Muscle of arm (tissue), 12 donors: ENCODE results near the gene ZNF471. TPM values are rescaled to one million over a fixed set of nuclear protein-coding genes. Genes with fewer than 3 reads are reported as not detected.

ENCODE experiments used
- DNase-seq: peaks from one replicate; pipeline ENCODE4 v3.0.0-alpha.2; 2013
- polyA plus RNA-seq, 12 donors: library from polyadenylated mRNA; unstranded; fragments of 120-200 nt; gene quantifications; one replicate each; pipeline ENCODE4 v1.2.1, GENCODE V29; 2013; ENCODE audit not compliant: insufficient read length in 12 of 12

ZNF471 gene
- polyA plus RNA-seq, 12 donors, result 9.1 to 27.0 (median 18.6) TPM; not detected in 1

GRCh38 chr19:56567274-56568120 lies 59.8 kb downstream of the ZNF471 start, which contains the start of gene ZNF470:
Gene ZNF470, plus strand, starts transcription at chr19:56567468. Its CDS starts 2,844 bp downstream, at chr19:56570312.
- peak; percentile 94 for DNase-seq

- no peak for DNase-seq
Measured at GRCh38 chr19:56572589-56572988, 64.9 kb downstream of the ZNF471 start.

- DNase-seq, result no peak
Measured at GRCh38 chr19:56573914-56574313, 66.3 kb downstream of the ZNF471 start.

- no peak for DNase-seq
Measured at GRCh38 chr19:56577719-56578602, 70.3 kb downstream of the ZNF471 start.

Other genes starting within 250 kb of the ZNF471 start
- gene EDDM13, start 235.1 kb upstream of the ZNF471 start, polyA plus RNA-seq, result 1 to 10 TPM in 9 of 12 donors, under 1 TPM in 1, not detected in 2; 0.88 to 7.0 (median 1.5) TPM
- 10 to 100 TPM in 1 of 12 donors, 1 to 10 TPM in 9, not detected in 2; 5.0 to 12.4 (median 7.3) TPM for gene ZSCAN5A, start 193.0 kb upstream of the ZNF471 start, polyA plus RNA-seq
- gene ZNF582, start 114.3 kb upstream of the ZNF471 start, polyA plus RNA-seq, result 1 to 10 TPM in 11 of 12 donors, not detected in 1; 4.9 to 9.4 (median 7.1) TPM
- gene ZNF583, start 103.5 kb upstream of the ZNF471 start, polyA plus RNA-seq, result 10 to 100 TPM in 1 of 12 donors, 1 to 10 TPM in 10, not detected in 1; 6.1 to 11.2 (median 7.6) TPM
- 10 to 100 TPM in 9 of 12 donors, 1 to 10 TPM in 2, not detected in 1; 8.0 to 19.5 (median 11.5) TPM for gene ZNF667, start 30.5 kb upstream of the ZNF471 start, polyA plus RNA-seq
- 10 to 100 TPM in 7 of 12 donors, 1 to 10 TPM in 4, not detected in 1; 9.3 to 16.4 (median 11.1) TPM for gene ZFP28, start 31.1 kb downstream of the ZNF471 start, polyA plus RNA-seq
- 1 to 10 TPM in 11 of 12 donors, not detected in 1; 1.5 to 7.1 (median 5.0) TPM for gene ZNF470, start 59.6 kb downstream of the ZNF471 start, polyA plus RNA-seq
- 1 to 10 TPM in 11 of 12 donors, not detected in 1; 5.8 to 8.8 (median 7.1) TPM for gene ZNF71, start 87.4 kb downstream of the ZNF471 start, polyA plus RNA-seq
- gene SMIM17, start 135.3 kb downstream of the ZNF471 start, polyA plus RNA-seq, result 1 to 10 TPM in 10 of 12 donors, not detected in 2; 1.2 to 2.6 (median 1.7) TPM
- gene ZNF835, start 163.9 kb downstream of the ZNF471 start, polyA plus RNA-seq, result 1 to 10 TPM in 10 of 12 donors, not detected in 2; 1.7 to 5.7 (median 2.4) TPM